B cell (primary cell): Measurements from ENCODE around the gene EFL1. TPM values are rescaled to one million over a fixed set of nuclear protein-coding genes. Genes with fewer than 3 reads are reported as not detected.
"Not testable (repeated sequence)": the region's sequence is repeated elsewhere in the genome, so short reads cannot be mapped to it uniquely, and the experiment has no call there.

ENCODE experiments used
- ATAC-seq: fragments of 200-7000 bp; cut with Tn5 transposase; one replicate; pipeline ENCODE4 v1.10.0; 2021; ENCODE audit warnings: low read depth, mild to moderate bottlenecking, moderate number of reproducible peaks, moderate library complexity
- CTCF ChIA-PET: fragments of 350-600 bp; sonication (Branson Sonifier 250); formaldehyde crosslinking; loops from one replicate; lab custom pipeline; 2021; ENCODE audit warnings: antibody characterized with exemption, inconsistent platforms; lab: Charles Lee
- POLR2A ChIA-PET: fragments of 350-600 bp; sonication (Branson Sonifier 250); formaldehyde crosslinking; loops from one replicate; lab custom pipeline; 2021; ENCODE audit warnings: antibody characterized with exemption; lab: Charles Lee
- DNase-seq: peaks from one replicate; pipeline ENCODE4 v3.0.0; 2013
- H2AFZ ChIP-seq: 2 replicates; pipeline ENCODE4 v1.6.1; 2012; ENCODE audit warnings: mild to moderate bottlenecking, low read depth, low read length; ENCODE audit not compliant: insufficient read depth, poor library complexity, severe bottlenecking
- H3K27ac ChIP-seq, 2 donors: 1 replicate in 1 of 2; 2 replicates in 1 of 2; pipeline ENCODE4 v1.5.1; 2012 to 2013; ENCODE audit warnings: low read length in 2 of 2, mild to moderate bottlenecking in 2 of 2, moderate library complexity in 1 of 2
- H3K27me3 ChIP-seq, 4 experiments: fragments of 200-600 bp in 1 of 4; sonication (generic) in 1 of 4; replicated peaks in 1 of 4; 1 replicate in 2 of 4; 2 replicates in 2 of 4; pipeline versions ENCODE4 v1.6.1 to v1.7.0; 2013 to 2016; ENCODE audit warnings: low read length in 3 of 4, mild to moderate bottlenecking in 2 of 4, mixed read lengths in 1 of 4, moderate library complexity in 1 of 4; ENCODE audit not compliant: insufficient read depth in 4 of 4, control insufficient read depth in 3 of 4; ENCODE audit errors: control extremely low read depth in 1 of 4
- H3K36me3 ChIP-seq, 2 experiments: replicated peaks in 1 of 2; 1 replicate in 1 of 2; 2 replicates in 1 of 2; pipeline versions ENCODE4 v1.6.1 to v1.7.1; 2013; ENCODE audit warnings: low read length in 1 of 2; ENCODE audit not compliant: insufficient read depth in 2 of 2, control insufficient read depth in 1 of 2; ENCODE audit errors: control extremely low read depth in 1 of 2, extremely low read depth in 1 of 2
- H3K4me1 ChIP-seq, 2 donors: fragments of 200-600 bp in 1 of 2; sonication (generic) in 1 of 2; 1 replicate in 1 of 2; 2 replicates in 1 of 2; pipeline versions ENCODE4 v1.5.1 to v1.6.1; 2013 to 2017; ENCODE audit warnings: low read length in 2 of 2; ENCODE audit not compliant: control insufficient read depth in 2 of 2, insufficient read depth in 2 of 2
- H3K4me2 ChIP-seq: replicated peaks from 2 replicates; pipeline ENCODE3; 2012; ENCODE audit warnings: mild to moderate bottlenecking, low read depth, low read length; ENCODE audit not compliant: poor library complexity, severe bottlenecking
- H3K4me3 ChIP-seq, 5 experiments: fragments of 200-600 bp in 1 of 5; sonication (generic) in 1 of 5; 1 replicate in 3 of 5; 2 replicates in 2 of 5; pipeline versions ENCODE4 v1.5.1 to v1.7.0; 2011 to 2016; ENCODE audit warnings: low read length in 4 of 5, mild to moderate bottlenecking in 4 of 5, low read depth in 2 of 5, control low read depth in 1 of 5, moderate library complexity in 1 of 5; ENCODE audit not compliant: insufficient read depth in 1 of 5; ENCODE audit errors: control extremely low read depth in 1 of 5, extremely low read depth in 1 of 5
- H3K79me2 ChIP-seq: fragments of 200-600 bp; sonication (generic); one replicate; pipeline ENCODE4 v1.6.0; 2016; ENCODE audit warnings: low read length; ENCODE audit not compliant: control insufficient read depth, insufficient read depth
- H3K9ac ChIP-seq: fragments of 200-600 bp; sonication (generic); 2 replicates; pipeline ENCODE4 v1.6.1; 2017; ENCODE audit warnings: mild to moderate bottlenecking, low read length, moderate library complexity
- H3K9me3 ChIP-seq, 3 donors: one replicate each; pipeline versions ENCODE4 v1.6.1 to v1.7.1; 2013; ENCODE audit warnings: low read length in 2 of 3; ENCODE audit not compliant: control insufficient read depth in 2 of 3, insufficient read depth in 1 of 3; ENCODE audit errors: control extremely low read depth in 1 of 3
- H4K20me1 ChIP-seq: 2 replicates; pipeline ENCODE4 v1.6.0; 2012; ENCODE audit warnings: mild to moderate bottlenecking, low read length; ENCODE audit not compliant: insufficient read depth, control insufficient read depth, poor library complexity, severe bottlenecking
- H3K27ac Mint-ChIP-seq: one replicate; pipeline ENCODE4 v1.8.0; 2021; ENCODE audit warnings: mixed read lengths
- H3K27me3 Mint-ChIP-seq: one replicate; pipeline ENCODE4 v1.8.0; 2021; ENCODE audit warnings: mixed read lengths
- H3K4me1 Mint-ChIP-seq: one replicate; pipeline ENCODE4 v1.8.0; 2021; ENCODE audit warnings: mixed read lengths
- H3K4me3 Mint-ChIP-seq: one replicate; pipeline ENCODE4 v1.8.0; 2021; ENCODE audit warnings: mixed read lengths
- H3K9me3 Mint-ChIP-seq: one replicate; pipeline ENCODE4 v1.8.0; 2022; ENCODE audit warnings: mixed read lengths; ENCODE audit not compliant: insufficient read depth
- WGBS: methylation state at CpG from one replicate; pipeline ENCODE4 v1.1.5; 2013; ENCODE audit warnings: missing lambda C conversion rate; ENCODE audit not compliant: insufficient coverage; 5-methylcytosine and 5-hydroxymethylcytosine counted together
- intact Hi-C: fragments of 100-400 bp; cut with micrococcal nuclease; formaldehyde crosslinking; loops from one replicate; pipeline ENCODE4 v1.10.0; 2022
- polyA plus RNA-seq: library from polyadenylated mRNA; depleted of rRNA; stranded (reverse); fragments of >200 nt; gene quantifications from 2 replicates; pipeline ENCODE4 v1.2.3, GENCODE V29; 2012
- total RNA-seq, 2 donors: library from RNA; stranded (reverse); fragments of 120-200 nt in 1 of 2; gene quantifications; 1 replicate in 1 of 2; 2 replicates in 1 of 2; pipeline versions ENCODE4 v1.2.3 to v1.2.4, GENCODE V29; 2013 to 2022

The EFL1 gene
- total and polyA plus RNA-seq, 2 donors (not counting 1 experiment from before 2014, with no cell fraction given) = 8.2 to 25.8 TPM

DNA sequence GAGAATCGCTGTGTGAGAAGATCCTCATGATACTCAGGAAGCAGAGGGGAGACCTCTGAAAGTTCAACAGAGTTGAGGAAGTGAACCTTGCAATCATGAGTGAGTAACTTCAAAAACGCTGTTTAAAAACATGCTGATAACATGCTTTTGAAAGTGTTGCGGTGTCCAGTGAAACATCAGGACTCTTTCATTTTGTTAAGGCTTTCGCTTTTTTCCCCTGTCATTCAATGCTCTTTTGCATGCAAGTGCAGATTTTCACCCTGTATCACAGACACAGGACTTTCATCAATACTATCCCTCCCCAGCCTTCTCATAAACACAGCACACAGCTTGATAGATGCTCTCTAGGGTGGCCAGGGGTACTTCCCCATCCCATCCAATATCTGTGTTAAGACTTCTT lies 23.9 kb upstream of the EFL1 start:
- H2AFZ ChIP-seq, H4K20me1 ChIP-seq, intact Hi-C loops, H3K79me2 ChIP-seq, H3K27me3 ChIP-seq, H3K9me3 Mint-ChIP-seq, POLR2A ChIA-PET, H3K27me3 Mint-ChIP-seq, H3K36me3 ChIP-seq, CTCF ChIA-PET, H3K9me3 ChIP-seq, ATAC-seq, H3K9ac ChIP-seq, H3K27ac Mint-ChIP-seq: not testable (repeated sequence)
- peak overlapping the region; percentile 23 for H3K4me3 Mint-ChIP-seq
- H3K4me3 ChIP-seq = peak overlapping the region in 1 of 5 experiments; percentile 10
- peak; percentile 17 for DNase-seq
- peak overlapping the region in 1 of 2 donors; percentile 12 for H3K27ac ChIP-seq
- H3K4me2 ChIP-seq = peak overlapping the region; percentile 37
- H3K4me1 ChIP-seq = peaks cover 12 to 18% of the 10 kb centered on the region in 2 donors
- 13% methylated on average over 3 of the region's 4 CpGs for WGBS
- H3K4me1 Mint-ChIP-seq = peaks cover 15% of the 10 kb centered on the region

DNA sequence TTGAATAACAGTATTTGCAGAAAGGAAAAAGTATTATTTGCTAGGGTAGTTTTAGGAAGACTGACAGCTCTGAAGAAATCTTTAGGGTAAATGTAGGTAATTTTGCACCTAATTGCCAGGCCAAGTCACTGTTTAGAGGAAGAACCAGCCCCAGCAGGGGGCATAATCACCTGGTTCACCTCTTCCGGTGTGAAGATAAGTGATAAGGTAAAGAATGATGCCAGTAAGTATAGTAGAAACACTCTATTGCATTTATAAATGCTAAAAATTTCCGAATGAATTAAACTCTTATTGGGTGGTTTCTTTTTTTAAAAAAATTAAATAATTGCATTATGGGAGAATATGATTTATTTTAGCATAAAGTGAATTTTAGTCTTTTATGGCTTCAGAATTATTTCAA lies 21.8 kb upstream of the EFL1 start:
- DNase-seq, H3K27ac ChIP-seq, POLR2A ChIA-PET, H3K27me3 ChIP-seq, H3K79me2 ChIP-seq, H3K27me3 Mint-ChIP-seq, intact Hi-C loops, H3K9me3 Mint-ChIP-seq, H2AFZ ChIP-seq, H3K9me3 ChIP-seq, H3K4me3 Mint-ChIP-seq, CTCF ChIA-PET, H3K9ac ChIP-seq, H3K36me3 ChIP-seq, ATAC-seq, H3K4me3 ChIP-seq, H4K20me1 ChIP-seq, H3K27ac Mint-ChIP-seq, H3K4me2 ChIP-seq: not testable (repeated sequence)
- H3K4me1 ChIP-seq = peaks cover 12 to 18% of the 10 kb centered on the region in 2 donors
- no CpG with 5 or more reads among the region's 2 CpGs for WGBS
- peaks cover 15% of the 10 kb centered on the region for H3K4me1 Mint-ChIP-seq

DNA sequence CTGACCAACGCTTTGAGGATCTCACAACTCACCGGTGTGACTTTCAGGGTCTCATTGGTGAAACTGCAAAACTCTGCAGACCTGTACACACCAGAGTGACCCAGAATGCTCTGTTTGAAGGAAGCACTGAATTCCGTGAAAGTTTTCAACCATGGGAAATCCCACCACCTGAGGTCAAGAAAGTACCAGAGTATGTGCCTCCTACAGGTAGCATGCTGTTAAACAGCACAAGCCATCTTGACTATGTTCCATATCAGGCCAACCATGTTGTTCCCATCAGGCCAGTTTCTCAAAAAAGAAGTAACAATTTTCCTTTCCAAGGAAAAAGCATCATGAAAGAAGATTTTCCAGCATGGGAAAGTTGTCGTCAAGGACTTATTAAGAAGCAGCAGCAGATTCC lies 19.9 kb upstream of the EFL1 start:
- H3K27ac Mint-ChIP-seq, H3K4me2 ChIP-seq, H3K9me3 ChIP-seq, DNase-seq, H3K4me3 Mint-ChIP-seq, H3K79me2 ChIP-seq, POLR2A ChIA-PET, H3K27me3 Mint-ChIP-seq, H3K9ac ChIP-seq, CTCF ChIA-PET, H3K27me3 ChIP-seq, H3K9me3 Mint-ChIP-seq, H3K27ac ChIP-seq, H4K20me1 ChIP-seq, H2AFZ ChIP-seq, ATAC-seq, H3K36me3 ChIP-seq, intact Hi-C loops, H3K4me3 ChIP-seq: not testable (repeated sequence)
- H3K4me1 ChIP-seq = peaks cover 9 to 17% of the 10 kb centered on the region in 2 donors
- peaks cover 12% of the 10 kb centered on the region for H3K4me1 Mint-ChIP-seq
- WGBS = 100% methylated on average over 3 of the region's 4 CpGs

DNA sequence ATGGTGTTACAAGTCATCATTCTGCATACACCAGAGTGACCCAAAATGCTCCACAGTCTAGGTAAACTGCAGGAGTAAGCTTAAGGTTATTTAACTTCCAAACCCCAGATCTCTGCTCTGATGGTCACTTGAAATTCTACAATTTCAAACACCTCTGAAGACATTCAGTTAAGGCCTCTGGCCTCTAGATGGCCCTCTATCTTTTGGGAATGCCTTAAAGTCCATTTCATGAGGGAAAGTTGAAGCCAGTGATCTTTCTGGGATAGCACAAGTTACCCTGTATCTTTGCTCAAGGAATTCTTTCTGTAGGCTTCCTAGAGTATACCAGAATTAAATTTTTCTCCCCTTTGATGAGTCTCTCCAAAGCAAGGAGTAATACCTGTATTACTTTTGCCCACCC lies 18.7 kb upstream of the EFL1 start:
- H3K27ac ChIP-seq, H3K4me3 ChIP-seq, H3K9me3 ChIP-seq, H3K4me2 ChIP-seq, H3K27me3 Mint-ChIP-seq, ATAC-seq, H3K4me1 ChIP-seq, H4K20me1 ChIP-seq, intact Hi-C loops, H3K9ac ChIP-seq, POLR2A ChIA-PET, H2AFZ ChIP-seq, DNase-seq, H3K27ac Mint-ChIP-seq, H3K9me3 Mint-ChIP-seq, H3K79me2 ChIP-seq, H3K27me3 ChIP-seq, H3K4me3 Mint-ChIP-seq, H3K36me3 ChIP-seq, H3K4me1 Mint-ChIP-seq, CTCF ChIA-PET: not testable (repeated sequence)
